Eye (tissue), 1 donor: ENCODE measurements around the gene PHACTR2.
"Not testable (repeated sequence)": the region's sequence is repeated elsewhere in the genome, so short reads cannot be mapped to it uniquely, and the experiment has no call there.

Experiments
- DNase-seq: peaks from one replicate; pipeline ENCODE4 v3.0.0-alpha.2; 2015

The PHACTR2 gene

GRCh38 chr6:143822584-143823024 is 144.8 kb downstream of the PHACTR2 start:
- DNase-seq, result no peak

GRCh38 chr6:143823548-143823947 is 145.8 kb downstream of the PHACTR2 start:
- DNase-seq, result no peak

DNA sequence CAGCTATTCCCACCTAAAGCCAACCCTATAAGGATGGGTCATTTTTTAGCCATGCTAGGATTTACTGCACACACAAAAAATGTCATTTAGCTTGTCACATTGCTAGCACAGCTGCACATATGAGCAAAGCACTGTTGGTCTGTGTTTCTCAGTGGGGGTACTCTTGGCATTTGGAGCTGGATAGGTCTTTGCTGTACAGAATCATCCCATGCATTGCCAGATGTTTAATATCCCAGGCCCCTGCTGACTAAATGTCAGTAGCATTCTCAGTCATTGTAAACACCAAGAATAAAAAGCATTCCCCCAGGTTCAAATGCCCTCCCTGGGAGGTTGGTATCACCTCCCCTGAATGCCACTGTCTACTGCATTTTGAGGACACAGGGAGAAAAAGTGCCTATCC is 150.8 kb downstream of the PHACTR2 start:
- no peak for DNase-seq

- DNase-seq, result no peak
Observed at GRCh38 chr6:143836150-143836549, 158.4 kb downstream of the PHACTR2 start.

- no peak for DNase-seq
Observed at GRCh38 chr6:143838395-143838794, 160.6 kb downstream of the PHACTR2 start.

DNA sequence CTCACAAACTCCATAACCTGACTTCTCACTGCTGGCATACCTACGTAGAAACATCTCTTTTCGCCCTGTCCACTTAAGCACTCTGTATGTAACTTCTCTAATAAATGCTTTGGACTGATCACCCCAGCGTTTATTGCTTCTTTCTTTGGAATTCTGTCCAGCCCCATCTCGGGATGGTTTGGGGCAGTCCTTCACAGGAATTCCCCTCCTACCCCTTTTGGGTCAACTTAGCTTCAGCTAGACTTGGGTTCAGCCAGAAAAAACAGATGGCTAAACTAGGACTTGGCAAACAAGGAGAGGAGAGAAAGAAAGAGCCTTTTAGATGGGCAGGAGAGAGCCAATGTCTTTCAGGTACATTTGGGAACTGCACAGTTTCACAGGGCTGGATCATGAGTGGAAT is 161.4 kb downstream of the PHACTR2 start:
- no peak for DNase-seq

GRCh38 chr6:143840595-143841265 is 163.0 kb downstream of the PHACTR2 start:
- no peak for DNase-seq

DNA sequence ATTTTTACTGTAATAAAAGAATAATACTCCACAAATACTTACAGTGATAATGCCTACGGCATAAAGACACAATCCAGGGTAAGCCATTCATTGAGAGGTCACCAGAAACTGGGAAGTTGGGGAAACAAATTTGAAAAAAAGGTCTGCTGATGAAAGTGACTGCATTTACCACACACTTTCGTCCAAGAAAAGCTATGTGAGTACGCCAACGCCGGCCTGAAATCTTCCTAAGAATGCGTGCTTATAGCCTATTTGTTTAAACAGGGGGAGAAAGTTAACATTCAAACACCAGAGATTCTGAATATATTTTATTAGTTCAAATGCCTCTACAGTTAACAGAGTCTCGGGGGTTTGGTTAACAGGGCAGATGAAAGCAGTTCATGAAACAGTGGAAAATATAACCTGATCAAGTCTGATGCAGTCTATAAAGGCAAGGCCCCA is 164.7 kb downstream of the PHACTR2 start:
- no peak for DNase-seq

DNA sequence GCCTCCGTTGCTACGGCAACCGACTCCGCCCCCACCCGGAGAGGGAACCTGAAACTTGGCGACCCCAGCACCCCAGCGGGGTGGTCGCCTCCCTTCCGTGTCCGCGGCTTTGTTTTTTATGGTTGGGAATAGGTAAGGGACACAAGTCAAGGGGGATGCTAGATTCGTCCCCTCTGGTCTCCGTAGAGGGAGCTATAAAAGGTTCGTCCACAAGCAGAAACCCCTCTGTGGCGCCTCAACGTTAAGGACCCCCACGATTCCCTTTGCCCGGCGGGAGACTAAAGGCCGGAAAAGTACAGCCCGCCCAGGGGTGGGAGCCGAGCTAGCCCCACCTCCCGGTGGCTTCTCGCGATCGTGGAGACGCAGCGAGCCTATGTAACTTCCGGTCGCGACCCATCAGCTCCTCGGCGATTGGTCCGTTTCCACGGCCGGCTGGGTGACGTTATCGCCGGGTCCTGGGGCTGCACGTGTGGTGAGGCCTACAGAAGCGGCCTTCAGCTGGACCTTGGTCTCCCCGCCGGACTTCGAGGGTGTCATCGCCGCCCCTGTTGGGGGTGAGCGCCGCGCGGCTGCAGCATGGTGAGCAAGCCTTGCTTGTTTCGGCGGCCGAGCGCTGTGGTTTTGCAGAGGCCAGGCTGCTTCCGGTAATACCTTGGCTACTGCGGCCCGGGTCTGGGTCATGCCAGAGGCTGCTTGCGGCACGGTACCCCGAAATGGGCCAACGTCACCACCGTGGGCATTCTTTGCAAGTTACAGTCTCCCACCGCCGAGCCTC is 165.3 kb downstream of the PHACTR2 start, which contains the start of gene LTV1:
Gene LTV1, plus strand, starts transcription at position 437 of the 775 bp plus-strand sequence. Its CDS starts 140 bp downstream, at position 577.
- DNase-seq, result peak; percentile 99

DNA sequence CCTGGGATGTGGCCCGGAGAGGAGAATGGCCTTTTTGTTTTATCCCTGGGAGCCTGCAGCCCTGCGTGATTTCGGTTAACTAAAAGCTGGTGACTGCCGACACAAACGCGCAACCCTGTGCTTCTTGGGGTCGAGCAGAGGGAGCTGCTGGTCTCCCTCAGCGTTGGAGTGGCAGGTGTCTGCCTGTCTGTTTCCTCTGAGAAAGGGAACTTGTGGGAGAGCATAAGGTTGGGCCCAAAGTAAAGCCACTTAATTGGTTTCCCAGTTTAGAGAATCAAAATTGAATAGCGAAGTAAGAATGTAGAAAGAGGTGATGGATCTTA is 165.9 kb downstream of the PHACTR2 start:
- no peak for DNase-seq

DNA sequence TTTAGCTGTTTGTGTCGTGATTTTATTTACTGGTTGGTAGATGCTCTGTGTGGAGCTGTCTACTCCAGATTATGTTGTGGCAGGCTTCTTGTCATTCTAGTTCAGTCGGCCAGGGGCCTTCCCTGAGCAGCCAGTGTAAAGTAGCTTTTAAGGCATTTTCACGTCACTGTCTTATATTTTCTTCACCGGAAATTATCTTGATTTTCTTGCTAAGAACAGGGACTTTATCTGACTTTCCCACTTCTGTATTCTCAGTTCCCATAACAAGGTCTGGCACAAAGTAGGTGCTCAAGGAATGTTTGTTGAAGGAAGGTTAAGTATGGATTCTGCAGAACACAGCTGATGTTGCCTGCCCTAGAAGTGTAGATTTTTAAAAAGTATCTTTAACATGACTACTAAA is 166.2 kb downstream of the PHACTR2 start:
- no peak for DNase-seq

- no peak for DNase-seq
Observed at GRCh38 chr6:143845033-143845432, 167.3 kb downstream of the PHACTR2 start.

GRCh38 chr6:143851706-143852105 is 173.9 kb downstream of the PHACTR2 start:
- not testable (repeated sequence) for DNase-seq

DNA sequence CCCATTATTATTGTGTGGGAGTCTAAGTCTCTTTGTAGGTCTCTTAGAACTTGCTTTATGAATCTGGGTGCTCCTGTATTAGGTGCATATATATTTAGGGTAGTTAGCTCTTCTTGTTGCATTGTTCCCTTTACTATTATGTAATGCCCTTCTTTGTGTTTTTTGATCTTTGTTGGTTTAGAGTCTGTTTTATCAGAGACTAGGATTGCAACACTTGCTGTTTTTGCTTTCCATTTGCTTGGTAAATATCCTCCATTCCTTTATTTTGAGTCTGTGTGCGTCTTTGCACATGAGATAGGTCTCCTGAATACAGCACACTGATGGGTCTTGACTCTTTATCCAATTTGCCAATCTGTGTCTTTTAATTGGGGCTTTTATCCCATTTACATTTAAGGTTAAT is 177.3 kb downstream of the PHACTR2 start:
- not testable (repeated sequence) for DNase-seq

DNA sequence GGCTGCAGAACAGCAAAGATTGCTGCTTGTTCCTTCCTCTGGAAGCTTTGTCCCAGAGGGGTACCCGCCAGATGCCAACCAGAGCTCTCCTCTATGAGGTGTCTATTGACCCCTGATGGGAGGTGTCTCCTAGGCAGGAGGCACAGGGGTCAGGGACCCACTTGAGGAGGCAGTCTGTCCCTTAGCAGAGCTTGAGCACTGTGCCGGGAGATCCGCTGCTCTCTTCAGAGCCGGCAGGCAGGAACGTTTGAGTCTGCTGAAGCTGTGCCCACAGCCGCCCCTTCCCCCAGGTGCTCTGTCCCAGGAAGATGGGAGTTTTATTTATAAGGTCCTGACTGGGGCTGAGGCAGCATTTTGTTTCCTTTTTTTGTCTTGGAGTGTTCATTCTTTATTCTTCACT is 179.0 kb downstream of the PHACTR2 start:
- not testable (repeated sequence) for DNase-seq

DNA sequence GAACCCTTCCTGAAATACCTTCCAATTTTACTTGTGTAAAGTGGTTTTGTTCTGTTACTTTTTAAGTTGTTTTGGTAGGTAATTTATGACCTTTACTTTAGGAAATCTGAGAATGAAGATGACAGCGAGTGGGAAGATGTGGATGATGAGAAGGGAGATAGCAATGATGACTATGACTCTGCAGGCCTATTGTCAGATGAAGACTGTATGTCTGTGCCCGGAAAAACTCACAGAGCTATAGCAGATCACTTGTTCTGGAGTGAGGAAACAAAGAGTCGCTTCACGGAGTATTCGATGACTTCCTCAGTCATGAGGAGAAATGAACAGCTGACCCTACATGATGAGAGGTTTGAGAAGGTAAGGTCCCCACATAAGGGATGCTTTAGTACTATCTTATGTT is 179.9 kb downstream of the PHACTR2 start:
- DNase-seq, result no peak

- no peak for DNase-seq
Observed at GRCh38 chr6:143859891-143860660, 182.3 kb downstream of the PHACTR2 start.

DNA sequence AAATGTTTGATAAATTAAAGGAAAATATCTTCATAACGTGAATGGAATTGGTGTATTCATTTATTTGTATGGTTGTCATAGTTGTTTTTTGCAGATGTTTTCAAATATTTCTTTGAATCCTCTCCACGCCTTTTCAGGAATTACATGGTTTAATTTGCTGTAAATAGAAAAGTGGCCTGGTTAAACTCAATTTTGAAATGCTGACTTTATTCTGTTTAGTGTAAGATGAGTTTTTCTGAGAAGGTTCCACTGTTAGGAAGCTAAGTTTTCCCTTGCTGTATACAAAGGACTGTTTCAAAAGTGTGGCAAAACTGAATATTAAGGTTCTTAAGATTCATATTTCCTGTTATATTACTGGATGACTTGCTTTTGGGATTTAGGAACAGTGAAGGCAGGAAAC is 186.0 kb downstream of the PHACTR2 start:
- DNase-seq, result no peak

DNA sequence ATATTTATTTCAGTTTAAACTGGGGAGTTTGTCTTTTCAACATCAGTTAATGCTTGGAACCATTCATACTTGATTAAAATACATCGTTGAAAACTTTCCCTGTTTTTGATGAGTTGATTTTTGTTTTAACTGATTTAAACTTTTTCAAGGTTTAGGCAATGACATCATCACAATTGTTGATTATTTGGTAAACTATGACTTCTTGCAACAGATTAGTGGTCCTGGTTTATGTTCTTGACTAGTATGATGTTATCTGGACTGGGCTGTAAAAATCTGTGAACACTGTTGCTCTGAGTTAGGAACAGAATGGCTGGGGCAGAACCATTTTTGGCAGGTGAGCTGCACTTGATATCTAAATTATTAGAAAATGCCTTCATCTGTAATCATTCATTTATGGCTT is 186.5 kb downstream of the PHACTR2 start, which contains the start of gene ZC2HC1B:
Gene ZC2HC1B, plus strand, starts transcription at position 241 of the 400 bp plus-strand sequence. Its CDS starts 66 bp downstream, at position 307.
- no peak for DNase-seq

DNA sequence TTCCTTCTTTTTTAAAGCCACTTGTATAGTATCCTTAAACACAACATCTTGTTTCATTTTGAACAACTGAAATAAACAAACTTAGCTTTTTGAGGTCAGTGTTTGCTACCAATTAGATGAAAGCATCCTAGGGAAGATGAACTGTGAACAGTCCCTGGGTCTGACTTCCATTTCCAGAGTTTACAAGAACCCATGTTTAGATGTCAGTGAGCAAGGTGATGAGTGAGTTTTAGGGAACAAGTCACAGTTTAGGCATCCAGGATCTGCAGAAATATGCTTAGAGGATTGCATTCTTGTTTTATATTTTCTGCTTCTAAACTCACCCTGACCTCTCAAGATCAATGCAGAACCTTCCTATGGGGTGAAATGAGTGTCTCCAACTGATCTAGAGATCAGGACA is 189.5 kb downstream of the PHACTR2 start:
- no peak for DNase-seq

DNA sequence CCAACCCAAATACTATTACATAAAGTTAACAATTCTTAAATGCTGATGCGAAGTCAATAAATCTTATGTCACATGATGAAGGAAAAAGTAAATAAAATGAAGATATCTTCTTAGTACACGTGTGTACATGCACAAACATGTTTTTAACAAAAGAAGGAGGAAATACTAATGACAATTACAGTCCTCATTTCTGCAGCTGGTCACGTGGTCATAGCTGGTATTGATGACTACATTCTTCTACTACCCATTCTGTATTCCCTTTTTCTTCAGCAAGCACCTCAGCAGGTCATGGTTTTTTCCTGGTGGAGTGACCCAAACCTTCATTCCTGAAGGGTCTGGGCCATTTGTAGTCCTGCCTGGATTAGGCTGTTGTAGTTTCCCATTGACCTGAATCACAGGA is 191.0 kb downstream of the PHACTR2 start:
- DNase-seq, result not testable (repeated sequence)

DNA sequence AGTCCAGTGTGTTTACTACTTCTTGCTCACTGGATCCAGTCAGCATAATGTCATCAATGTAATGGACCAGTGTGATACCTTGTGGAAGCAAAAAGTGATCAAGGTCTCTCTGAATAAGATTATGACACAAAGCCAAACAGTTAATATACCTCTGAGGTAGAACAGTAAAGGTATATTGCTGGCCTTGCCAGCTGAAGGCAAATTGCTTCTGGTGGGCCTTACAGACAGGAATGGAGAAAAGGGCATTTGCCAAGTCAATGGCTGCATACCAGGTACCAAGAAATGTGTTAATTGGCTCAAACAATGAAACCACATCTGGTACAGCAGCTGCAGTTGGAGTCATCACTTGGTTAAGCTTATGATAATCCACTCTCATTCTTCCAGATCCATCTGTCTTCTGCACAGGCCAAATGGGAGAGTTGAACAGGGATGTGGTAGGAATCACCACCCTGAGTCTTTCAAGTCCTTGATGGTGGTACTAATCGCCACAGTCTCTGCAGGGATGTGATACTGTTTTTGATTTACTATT is 193.5 kb downstream of the PHACTR2 start:
- DNase-seq, result not testable (repeated sequence)

DNA sequence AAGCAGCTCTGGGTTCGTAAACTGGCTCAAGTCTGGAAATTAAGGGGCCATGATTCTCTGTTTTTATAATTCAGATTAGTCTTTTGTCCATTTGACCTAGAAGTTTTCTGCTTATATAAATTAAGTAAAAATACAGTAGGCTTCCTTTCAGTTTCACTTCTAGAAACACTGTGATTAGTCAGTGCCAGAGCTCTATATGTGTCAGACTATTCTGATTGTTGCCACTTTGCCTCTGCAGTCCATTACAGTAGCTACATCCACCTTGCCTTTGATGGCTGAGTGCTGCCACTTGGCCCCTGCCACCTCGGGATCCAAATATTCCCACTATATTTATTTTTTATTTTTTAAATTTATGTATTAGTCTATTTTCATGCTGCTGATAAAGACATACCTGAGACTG is 194.4 kb downstream of the PHACTR2 start:
- no peak for DNase-seq
